Brain microvascular endothelial cell (primary cell): ENCODE results near the gene HERC3.
A peak's percentile ranks its signal among the peaks of the same experiment; 100 is the strongest.

Experiments
- DNase-seq: peaks from one replicate; pipeline ENCODE4 v3.0.0-alpha.2; 2020
- H3K27ac ChIP-seq: fragments of 250-450 bp; sonication (Bioruptor Pico); 2 replicates; pipeline ENCODE4 v1.5.1; 2020; ENCODE audit warnings: mild to moderate bottlenecking, moderate library complexity
- H3K27me3 ChIP-seq: fragments of 250-450 bp; sonication (Bioruptor Pico); replicated peaks from 2 replicates; pipeline ENCODE4 v1.5.1; 2020; ENCODE audit warnings: mild to moderate bottlenecking
- H3K36me3 ChIP-seq: fragments of 250-450 bp; sonication (Bioruptor Pico); replicated peaks from 2 replicates; pipeline ENCODE4 v1.5.1; 2020; ENCODE audit warnings: mild to moderate bottlenecking
- H3K4me3 ChIP-seq: 2 replicates; pipeline ENCODE4 v1.5.1; 2011; ENCODE audit warnings: low read depth, mild to moderate bottlenecking, control low read depth, low read length, moderate library complexity
- CTCF ChIP-seq: IDR thresholded peaks from 2 replicates; pipeline ENCODE4 v1.5.1; 2011; ENCODE audit warnings: low read depth, mild to moderate bottlenecking, moderate library complexity, low read length, control low read depth, inconsistent platforms; ENCODE audit errors: missing control alignments
- in situ Hi-C: cut with HindIII; loops from 2 replicates; pipeline ENCODE4 v1.10.0; 2017; ENCODE audit warnings: low sequenced_read_pairs, low pct_ligation_motif_present

The HERC3 gene

GRCh38 chr4:88573995-88574394 is 18.3 kb upstream of the HERC3 start:
- TF ChIP-seq CTCF: peak; percentile 59
- Histone ChIP-seq H3K36me3 (no peaks in the 10 kb centered on the region), H3K4me3 (no peak overlapping the region), H3K27ac (no peak overlapping the region), H3K27me3 (no peaks in the 10 kb centered on the region)
- in situ Hi-C loops: no loop called here
- DNase-seq: peak; percentile 12

GRCh38 chr4:88575186-88575585 is 17.1 kb upstream of the HERC3 start:
- DNase-seq: no peak
- Histone ChIP-seq H3K36me3 (no peaks in the 10 kb centered on the region), H3K27ac (no peak overlapping the region), H3K27me3 (no peaks in the 10 kb centered on the region), H3K4me3 (no peak overlapping the region)
- in situ Hi-C loops: no loop called here
- no peak for TF ChIP-seq CTCF

- in situ Hi-C loops: no loop called here
- no peak for DNase-seq
- Histone ChIP-seq H3K27ac (no peak overlapping the region), H3K4me3 (no peak overlapping the region), H3K36me3 (no peaks in the 10 kb centered on the region), H3K27me3 (no peaks in the 10 kb centered on the region)
- no peak for TF ChIP-seq CTCF
Observed at GRCh38 chr4:88582493-88582892, 9.8 kb upstream of the HERC3 start.

GRCh38 chr4:88583631-88584470 is 8.4 kb upstream of the HERC3 start:
- Histone ChIP-seq H3K4me3 (no peak overlapping the region), H3K36me3 (no peaks in the 10 kb centered on the region), H3K27ac (no peak overlapping the region), H3K27me3 (no peaks in the 10 kb centered on the region)
- TF ChIP-seq CTCF: no peak
- in situ Hi-C loops: no loop called here
- no peak for DNase-seq

GRCh38 chr4:88584471-88584900 is 7.8 kb upstream of the HERC3 start:
- DNase-seq: no peak
- no peak for TF ChIP-seq CTCF
- H3K27ac ChIP-seq: no peak overlapping the region
- H3K4me3 ChIP-seq: no peak overlapping the region
- in situ Hi-C loops: no loop called here
- no peaks in the 10 kb centered on the region for H3K36me3 ChIP-seq
- H3K27me3 ChIP-seq: no peaks in the 10 kb centered on the region

- Histone ChIP-seq H3K36me3 (no peaks in the 10 kb centered on the region), H3K27ac (no peak overlapping the region), H3K4me3 (no peak overlapping the region), H3K27me3 (no peaks in the 10 kb centered on the region)
- DNase-seq: no peak
- TF ChIP-seq CTCF: no peak
- in situ Hi-C loops: no loop called here
Observed at GRCh38 chr4:88585917-88586316, 6.4 kb upstream of the HERC3 start.
